Renal cortex interstitium (tissue), 11 donors: Measurements from ENCODE around the gene EML3. TPM values are rescaled to one million over a fixed set of nuclear protein-coding genes. Genes with fewer than 3 reads are reported as not detected.
"Not testable (repeated sequence)": the region's sequence is repeated elsewhere in the genome, so short reads cannot be mapped to it uniquely, and the experiment has no call there.

Experiments
- DNase-seq, 11 donors: peaks; one replicate each; pipeline ENCODE4 v3.0.0-alpha.2; 2013; ENCODE audit warnings: low read depth in 9 of 11, low spot score in 4 of 11; ENCODE audit errors: extremely low read depth in 1 of 11
- polyA plus RNA-seq, 3 donors: library from polyadenylated mRNA; unstranded; fragments of 120-200 nt; gene quantifications; one replicate each; pipeline ENCODE4 v1.2.1, GENCODE V29; 2013; ENCODE audit not compliant: insufficient read length in 3 of 3

The EML3 gene
- polyA plus RNA-seq, 3 donors, result 30.5 to 38.5 (median 34.3) TPM

GRCh38 chr11:62632492-62632891 lies 19.9 kb upstream of the EML3 start:
- no peak for DNase-seq

GRCh38 chr11:62627713-62628112 lies 15.1 kb upstream of the EML3 start:
- DNase-seq, result no peak

GRCh38 chr11:62622476-62623089 lies 10.0 kb upstream of the EML3 start:
- no peak for DNase-seq

- DNase-seq, result peak; percentile 87 to 96 (median 93)
Measured at GRCh38 chr11:62621567-62622470, 9.2 kb upstream of the EML3 start, which contains the start of gene B3GAT3. Gene B3GAT3, minus strand, starts transcription at chr11:62621986. Its CDS starts 39 bp downstream, at chr11:62621947.

GRCh38 chr11:62621027-62621566 lies 8.5 kb upstream of the EML3 start:
- DNase-seq, result no peak

GRCh38 chr11:62616957-62617356 lies 4.4 kb upstream of the EML3 start:
- DNase-seq, result not testable (repeated sequence)

GRCh38 chr11:62615521-62615920 lies 2.9 kb upstream of the EML3 start:
- no peak for DNase-seq

GRCh38 chr11:62614275-62614674 lies 1.7 kb upstream of the EML3 start:
- DNase-seq, result no peak

GRCh38 chr11:62613291-62613778 lies 760 bp upstream of the EML3 start:
- no peak for DNase-seq

- no peak for DNase-seq
Measured at GRCh38 chr11:62611705-62612365, 740 bp downstream of the EML3 start.

- no peak for DNase-seq
Measured at GRCh38 chr11:62610814-62611704, 1.5 kb downstream of the EML3 start.

GRCh38 chr11:62610403-62610802 lies 2.2 kb downstream of the EML3 start:
- no peak for DNase-seq

GRCh38 chr11:62608776-62609175 lies 3.8 kb downstream of the EML3 start:
- DNase-seq, result no peak

GRCh38 chr11:62607714-62608113 lies 4.9 kb downstream of the EML3 start:
- no peak for DNase-seq

GRCh38 chr11:62605902-62606301 lies 6.7 kb downstream of the EML3 start:
- DNase-seq, result no peak

- DNase-seq, result no peak
Measured at GRCh38 chr11:62605467-62605866, 7.1 kb downstream of the EML3 start.

- DNase-seq, result peak in 4 of 11 donors; percentile 42 to 57 (median 48)
Measured at GRCh38 chr11:62604460-62605120, 8.0 kb downstream of the EML3 start.

- no peak for DNase-seq
Measured at GRCh38 chr11:62603776-62604299, 8.7 kb downstream of the EML3 start.
